ENCODE data around the gene WWTR1. TPM values are rescaled to one million over a fixed set of nuclear protein-coding genes. Genes with fewer than 3 reads are reported as not detected.

The WWTR1 gene
- total and polyA plus RNA-seq, 2 experiments from 2014 or later = 25.1 to 26.2 TPM

- H3K27ac ChIP-seq (ENCODE audit: low read depth) = no peak overlapping the region
- H3K9me2 ChIP-seq (ENCODE audit: insufficient read depth) = 0 out of 2 replicates have a peak, but pooled peaks cover 3% of the 10 kb centered on the region
- peaks cover 6% of the 10 kb centered on the region; the same call in 2 of the 3 replicates for H3K4me1 Mint-ChIP-seq
- peaks cover 22% of the 10 kb centered on the region for H3K36me3 Mint-ChIP-seq (ENCODE audit: low read depth)
- DNase-seq (ENCODE audit: low spot score) (no peak), ATAC-seq (no peak)
- no peak for TF ChIP-seq EZH2phosphoT487 (IDR thresholded peaks at IDR 0.05; ENCODE audit: unreplicated experiment)
- TF ChIP-seq CREB1 (CRISPR knock-in tag; IDR thresholded peaks at IDR 0.05; ENCODE audit: low read depth) = no peak
- TF ChIP-seq CTCF (conservative IDR thresholded peaks at IDR 0.05; ENCODE audit: low read depth in 2 of 2) = no peak
- no peak for TF ChIP-seq ETS1 (IDR thresholded peaks at IDR 0.05)
- no peak for TF ChIP-seq REST (IDR thresholded peaks at IDR 0.05; ENCODE audit: unreplicated experiment)
- no peak for TF ChIP-seq NANOG (IDR thresholded peaks at IDR 0.05; ENCODE audit: borderline replicate concordance)
- no peak for TF ChIP-seq STAT1 (IDR thresholded peaks at IDR 0.05; ENCODE audit: unreplicated experiment)
- TF ChIP-seq ZNF462 (CRISPR knock-in tag; IDR thresholded peaks at IDR 0.05) = no peak
- peak overlapping the region; percentile 19; the same call in 1 of the 2 replicates for H2AFZ ChIP-seq
- no peak overlapping the region for H3K4me3 Mint-ChIP-seq
- H4K20me1 ChIP-seq (replicated peaks; ENCODE audit: insufficient read depth) = no peaks in the 10 kb centered on the region
- H3K4me2 ChIP-seq = no peak overlapping the region
- H3K27me3 ChIP-seq (ENCODE audit: insufficient read depth) = no peaks in the 10 kb centered on the region
- no peak overlapping the region for H3K4me3 ChIP-seq
- no peak overlapping the region for H3K27ac Mint-ChIP-seq
- H3K79me2 ChIP-seq (replicated peaks; ENCODE audit: insufficient read depth) = no peaks in the 10 kb centered on the region
- peaks cover 35% of the 10 kb centered on the region for H3K9me3 Mint-ChIP-seq
- peaks cover 12% of the 10 kb centered on the region for H3K27me3 Mint-ChIP-seq (ENCODE audit: insufficient read depth, low read depth, poor library complexity)
- peaks cover 3% of the 10 kb centered on the region for H3K4me1 ChIP-seq (ENCODE audit: insufficient read depth)
- no peaks in the 10 kb centered on the region for H3F3A ChIP-seq (replicated peaks; ENCODE audit: low read depth)
- H3K36me3 ChIP-seq (ENCODE audit: insufficient read depth) = peaks cover 7% of the 10 kb centered on the region; the same call in 1 of the 2 replicates
Observed at GRCh38 chr3:149701206-149701976, 43.6 kb upstream of the WWTR1 start.

Measured in GM23338 (cell line).